Osteocyte (in vitro differentiated cells): ENCODE measurements around the gene NXPH1. TPM values are rescaled to one million over a fixed set of nuclear protein-coding genes. Genes with fewer than 3 reads are reported as not detected.

Experiments used
- DNase-seq: peaks from one replicate; pipeline ENCODE4 v3.0.0; 2021; ENCODE audit warnings: mixed read lengths; ENCODE audit not compliant: unreplicated experiment; ENCODE audit errors: extremely low spot score
- H3K27ac Mint-ChIP-seq: one replicate; pipeline ENCODE4 v1.8.0; 2021; ENCODE audit warnings: mild to moderate bottlenecking, mixed read lengths; ENCODE audit not compliant: unreplicated experiment
- H3K27me3 Mint-ChIP-seq: one replicate; pipeline ENCODE4 v1.8.0; 2021; ENCODE audit warnings: mixed read lengths; ENCODE audit not compliant: unreplicated experiment
- H3K36me3 Mint-ChIP-seq: one replicate; pipeline ENCODE4 v1.8.0; 2021; ENCODE audit warnings: mixed read lengths; ENCODE audit not compliant: unreplicated experiment
- H3K4me1 Mint-ChIP-seq: one replicate; pipeline ENCODE4 v1.8.0; 2021; ENCODE audit warnings: mixed read lengths; ENCODE audit not compliant: unreplicated experiment
- H3K4me3 Mint-ChIP-seq: one replicate; pipeline ENCODE4 v1.8.0; 2021; ENCODE audit warnings: mild to moderate bottlenecking, moderate library complexity, mixed read lengths; ENCODE audit not compliant: unreplicated experiment
- H3K9me3 Mint-ChIP-seq: one replicate; pipeline ENCODE4 v1.8.0; 2021; ENCODE audit warnings: mixed read lengths; ENCODE audit not compliant: unreplicated experiment
- total RNA-seq: library from RNA; stranded (reverse); gene quantifications from 2 replicates; pipeline ENCODE4 v1.2.1, GENCODE V29; 2021
- TF ChIP-seq, protein P1 (sequence below): fragments of 200-600 bp; sonication (generic); IDR thresholded peaks from 2 replicates; pipeline ENCODE4 v1.5.0; 2021; ENCODE audit warnings: antibody characterized with exemption, mild to moderate bottlenecking, moderate library complexity

Gene NXPH1
- total RNA-seq, 1 donor from 2014 or later: not detected

DNA sequence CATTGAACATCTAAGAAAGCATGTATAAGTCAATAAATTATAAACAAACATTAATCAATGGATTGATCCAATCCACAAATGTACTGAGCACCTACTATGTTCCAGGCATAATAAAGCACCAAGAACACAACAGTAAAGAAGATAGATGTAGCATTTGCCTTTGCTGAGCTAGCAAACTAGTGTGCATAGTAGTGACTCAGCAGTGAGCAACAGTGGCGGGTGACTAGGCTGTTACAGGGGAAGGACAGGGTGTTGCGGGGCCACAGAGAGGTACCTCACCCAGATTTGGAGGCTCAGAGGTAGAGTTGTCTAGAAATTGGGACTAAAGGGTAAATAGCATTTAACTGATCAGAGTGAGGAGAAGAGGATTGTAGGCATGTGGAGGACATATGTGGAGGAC lies 83.6 kb downstream of the NXPH1 start:
- Mint-ChIP-seq H3K4me1 (no peaks in the 10 kb centered on the region), H3K36me3 (no peaks in the 10 kb centered on the region), H3K27me3 (no peaks in the 10 kb centered on the region), H3K4me3 (no peak overlapping the region), H3K9me3 (no peaks in the 10 kb centered on the region), H3K27ac (no peak overlapping the region)
- TF ChIP-seq, protein P1, sequence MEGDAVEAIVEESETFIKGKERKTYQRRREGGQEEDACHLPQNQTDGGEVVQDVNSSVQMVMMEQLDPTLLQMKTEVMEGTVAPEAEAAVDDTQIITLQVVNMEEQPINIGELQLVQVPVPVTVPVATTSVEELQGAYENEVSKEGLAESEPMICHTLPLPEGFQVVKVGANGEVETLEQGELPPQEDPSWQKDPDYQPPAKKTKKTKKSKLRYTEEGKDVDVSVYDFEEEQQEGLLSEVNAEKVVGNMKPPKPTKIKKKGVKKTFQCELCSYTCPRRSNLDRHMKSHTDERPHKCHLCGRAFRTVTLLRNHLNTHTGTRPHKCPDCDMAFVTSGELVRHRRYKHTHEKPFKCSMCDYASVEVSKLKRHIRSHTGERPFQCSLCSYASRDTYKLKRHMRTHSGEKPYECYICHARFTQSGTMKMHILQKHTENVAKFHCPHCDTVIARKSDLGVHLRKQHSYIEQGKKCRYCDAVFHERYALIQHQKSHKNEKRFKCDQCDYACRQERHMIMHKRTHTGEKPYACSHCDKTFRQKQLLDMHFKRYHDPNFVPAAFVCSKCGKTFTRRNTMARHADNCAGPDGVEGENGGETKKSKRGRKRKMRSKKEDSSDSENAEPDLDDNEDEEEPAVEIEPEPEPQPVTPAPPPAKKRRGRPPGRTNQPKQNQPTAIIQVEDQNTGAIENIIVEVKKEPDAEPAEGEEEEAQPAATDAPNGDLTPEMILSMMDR: no peak
- no peak for DNase-seq

DNA sequence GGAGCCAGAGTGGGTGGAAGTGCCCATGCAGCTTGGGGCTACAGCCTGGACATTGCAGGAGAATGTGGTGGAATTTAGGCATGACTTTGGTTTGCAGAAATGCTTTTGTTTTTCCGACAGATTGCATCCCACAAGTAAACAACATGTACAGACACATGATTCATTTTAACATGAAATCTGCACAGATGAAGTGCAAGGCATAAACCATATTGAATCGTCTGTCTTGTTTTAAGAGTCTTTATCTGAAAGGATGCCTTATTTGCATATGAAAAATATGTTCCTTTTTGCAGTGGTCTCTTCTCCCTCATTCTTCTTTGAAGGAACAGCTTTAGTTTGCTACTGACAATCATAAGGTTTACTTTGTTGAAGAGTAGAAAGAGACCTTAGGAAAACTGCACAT lies 94.9 kb downstream of the NXPH1 start:
- Mint-ChIP-seq H3K36me3 (no peaks in the 10 kb centered on the region), H3K4me1 (no peaks in the 10 kb centered on the region), H3K9me3 (peaks cover 25% of the 10 kb centered on the region), H3K27me3 (no peaks in the 10 kb centered on the region), H3K27ac (no peak overlapping the region), H3K4me3 (no peak overlapping the region)
- TF ChIP-seq, protein P1: no peak
- no peak for DNase-seq

DNA sequence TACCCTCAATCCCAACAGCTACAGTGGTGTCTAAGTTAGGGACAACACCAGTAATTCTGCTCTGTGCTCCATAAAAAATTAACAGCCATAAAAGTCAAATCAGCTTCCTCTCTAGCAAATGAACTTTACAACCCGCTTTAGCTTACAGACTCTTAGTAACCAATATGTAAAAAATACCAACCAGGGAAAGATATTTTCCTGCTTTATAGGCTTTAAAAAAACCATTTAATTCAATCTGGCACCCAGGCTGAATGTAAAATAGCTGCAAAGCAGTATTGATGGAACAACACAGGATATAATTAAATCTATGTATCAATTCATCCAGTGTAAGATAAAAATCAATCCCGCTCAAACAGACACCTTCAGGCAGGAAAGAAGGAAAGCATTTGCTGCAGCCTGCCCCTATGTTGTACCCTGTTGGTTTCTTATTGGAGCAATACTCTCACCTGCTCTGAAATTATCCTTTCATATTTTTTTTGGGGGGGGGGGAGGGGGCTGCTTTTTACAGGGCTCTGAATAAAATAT lies 98.6 kb downstream of the NXPH1 start:
- Mint-ChIP-seq H3K4me3 (no peak overlapping the region), H3K4me1 (no peaks in the 10 kb centered on the region), H3K9me3 (no peaks in the 10 kb centered on the region), H3K27me3 (no peaks in the 10 kb centered on the region), H3K27ac (no peak overlapping the region), H3K36me3 (no peaks in the 10 kb centered on the region)
- TF ChIP-seq, protein P1: no peak
- no peak for DNase-seq

DNA sequence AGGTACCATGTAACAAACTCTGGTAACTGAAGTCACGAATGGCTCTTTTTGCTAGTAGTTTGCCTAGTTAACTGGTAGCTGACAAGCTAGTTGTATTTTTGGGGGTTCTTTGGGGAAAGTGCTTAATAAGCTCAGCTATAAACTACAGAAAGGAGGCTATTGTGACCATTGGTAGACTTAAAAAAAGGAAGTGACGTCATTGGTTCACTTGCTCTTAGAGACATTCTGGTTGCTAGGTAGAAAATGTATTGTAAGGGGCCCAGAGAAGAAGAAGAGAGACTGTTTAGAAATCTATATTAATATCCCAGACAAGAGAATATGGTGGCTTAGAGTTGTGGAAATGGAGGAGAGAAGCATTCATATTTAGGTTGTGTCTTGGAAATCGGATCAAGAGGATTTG lies 103.0 kb downstream of the NXPH1 start:
- Mint-ChIP-seq H3K27ac (no peak overlapping the region), H3K36me3 (no peaks in the 10 kb centered on the region), H3K9me3 (no peaks in the 10 kb centered on the region)

DNA sequence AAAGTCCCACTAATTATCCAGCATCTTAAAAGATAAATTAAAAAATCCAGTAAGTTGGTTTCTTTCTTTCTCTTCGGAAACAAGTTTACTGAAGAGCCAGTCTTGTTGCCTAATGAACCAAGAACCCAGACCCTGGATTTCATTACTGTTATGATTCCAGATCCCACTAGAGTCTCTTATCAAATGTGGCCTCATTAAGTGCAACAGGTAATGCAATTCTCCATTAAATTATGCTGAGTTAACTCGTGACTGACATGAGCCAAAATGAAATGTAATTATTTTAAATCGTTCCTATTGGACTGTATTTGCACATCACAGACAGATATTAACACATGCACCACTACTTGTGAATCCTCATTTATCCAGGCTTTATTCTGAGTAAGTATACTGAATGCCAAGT lies 115.6 kb downstream of the NXPH1 start:
- DNase-seq: no peak
- H3K4me3 Mint-ChIP-seq: no peak overlapping the region
- TF ChIP-seq, protein P1: no peak
- no peaks in the 10 kb centered on the region for H3K27me3 Mint-ChIP-seq
- H3K4me1 Mint-ChIP-seq: no peaks in the 10 kb centered on the region
- H3K36me3 Mint-ChIP-seq: no peaks in the 10 kb centered on the region
- no peak overlapping the region for H3K27ac Mint-ChIP-seq
- no peaks in the 10 kb centered on the region for H3K9me3 Mint-ChIP-seq

More for the DNA sequence above, 103.0 kb downstream of the NXPH1 start:
- Mint-ChIP-seq H3K4me1 (no peaks in the 10 kb centered on the region), H3K4me3 (no peak overlapping the region), H3K27me3 (no peaks in the 10 kb centered on the region)
- no peak for DNase-seq
- TF ChIP-seq, protein P1: no peak
